IMR-90 (cell line): ENCODE results near the gene CADM2. TPM values are rescaled to one million over a fixed set of nuclear protein-coding genes. Genes with fewer than 3 reads are reported as not detected.

Experiments used
- ATAC-seq: fragments of 200-7000 bp; cut with Tn5 transposase; 2 replicates; pipeline ENCODE4 v1.9.1; 2020; ENCODE audit warnings: low read depth, mild to moderate bottlenecking, moderate library complexity
- BruUV-seq: library from RNA; stranded (reverse); fragments of 400-500 nt; replicated peaks from 2 replicates; lab custom pipeline; 2021; lab: Mats Ljungman, UMichigan
- CTCF ChIA-PET: fragments of 300-600 bp; formaldehyde crosslinking; extraction: SDS; loops from one replicate; lab custom pipeline; 2021; ENCODE audit warnings: antibody characterized with exemption; lab: Yijun Ruan, JAX
- POLR2A ChIA-PET: fragments of 300-600 bp; sonication (Branson Sonifier 250); formaldehyde crosslinking; loops from one replicate; lab custom pipeline; 2022; ENCODE audit warnings: antibody characterized with exemption; ENCODE audit not compliant: unreplicated experiment; lab: Charles Lee
- DNase-seq: peaks from one replicate; pipeline ENCODE4 v3.0.0; 2013
- H2AFZ ChIP-seq: replicated peaks from 2 replicates; pipeline ENCODE3; 2013; ENCODE audit warnings: low read length, mild to moderate bottlenecking; ENCODE audit not compliant: poor library complexity
- H2AK5ac ChIP-seq: 2 replicates; pipeline ENCODE4 v1.6.1; 2013; ENCODE audit warnings: low read depth, low read length, inconsistent platforms
- H2AK9ac ChIP-seq: replicated peaks from 2 replicates; pipeline ENCODE3; 2013; ENCODE audit warnings: mild to moderate bottlenecking, low read depth, low read length, moderate library complexity; ENCODE audit not compliant: poor library complexity
- H2BK120ac ChIP-seq: 2 replicates; pipeline ENCODE4 v1.6.1; 2013; ENCODE audit warnings: low read depth, low read length, inconsistent platforms
- H2BK15ac ChIP-seq: 3 replicates; pipeline ENCODE4 v1.6.1; 2013; ENCODE audit warnings: low read depth, low read length, inconsistent platforms
- H2BK20ac ChIP-seq: 2 replicates; pipeline ENCODE4 v1.6.1; 2013; ENCODE audit warnings: low read depth, mild to moderate bottlenecking, inconsistent platforms, low read length, moderate library complexity
- H2BK5ac ChIP-seq: 2 replicates; pipeline ENCODE4 v1.6.1; 2013; ENCODE audit warnings: mild to moderate bottlenecking, low read depth, low read length, inconsistent platforms; ENCODE audit not compliant: poor library complexity, severe bottlenecking
- H3K14ac ChIP-seq: replicated peaks from 2 replicates; pipeline ENCODE4 v1.6.1; 2013; ENCODE audit warnings: low read depth, low read length, inconsistent platforms
- H3K18ac ChIP-seq: 2 replicates; pipeline ENCODE4 v1.6.1; 2013; ENCODE audit warnings: low read depth, low read length, control low read depth
- H3K23ac ChIP-seq: 2 replicates; pipeline ENCODE4 v1.6.1; 2013; ENCODE audit warnings: low read depth, low read length, inconsistent platforms
- H3K27ac ChIP-seq: 2 replicates; pipeline ENCODE4 v1.5.1; 2013; ENCODE audit warnings: mild to moderate bottlenecking, control low read depth, low read length; ENCODE audit not compliant: insufficient read depth
- H3K27me3 ChIP-seq: 2 replicates; pipeline ENCODE4 v1.6.1; 2013; ENCODE audit warnings: low read length; ENCODE audit not compliant: control insufficient read depth, insufficient read depth
- H3K36me3 ChIP-seq: 2 replicates; pipeline ENCODE4 v1.6.1; 2013; ENCODE audit warnings: low read length, mixed read lengths; ENCODE audit not compliant: control insufficient read depth, insufficient read depth
- H3K4ac ChIP-seq: 2 replicates; pipeline ENCODE4 v1.6.1; 2013; ENCODE audit warnings: low read depth, low read length, inconsistent platforms
- H3K4me1 ChIP-seq: 2 replicates; pipeline ENCODE4 v1.6.1; 2013; ENCODE audit warnings: low read length, mixed read lengths; ENCODE audit not compliant: control insufficient read depth, insufficient read depth
- H3K4me2 ChIP-seq: 2 replicates; pipeline ENCODE4 v1.6.1; 2013; ENCODE audit warnings: low read depth, mild to moderate bottlenecking, control low read depth, low read length, moderate library complexity
- H3K4me3 ChIP-seq: 2 replicates; pipeline ENCODE4 v1.5.1; 2013; ENCODE audit warnings: low read depth, mild to moderate bottlenecking, control low read depth, low read length, moderate library complexity; ENCODE audit not compliant: insufficient read depth
- H3K56ac ChIP-seq: 2 replicates; pipeline ENCODE4 v1.6.1; 2013; ENCODE audit warnings: low read length, inconsistent platforms; ENCODE audit not compliant: insufficient read depth; ENCODE audit errors: extremely low read depth
- H3K79me1 ChIP-seq, 2 experiments: 2 replicates each; pipeline ENCODE4 v1.6.1; 2013; ENCODE audit warnings: low read length in 2 of 2, inconsistent platforms in 1 of 2, low read depth in 1 of 2
- H3K9ac ChIP-seq: 2 replicates; pipeline ENCODE4 v1.6.1; 2013; ENCODE audit warnings: low read depth, low read length, control low read depth
- H3K9me1 ChIP-seq: 2 replicates; pipeline ENCODE4 v1.6.1; 2013; ENCODE audit warnings: low read length, inconsistent platforms; ENCODE audit not compliant: insufficient read depth
- H3K9me3 ChIP-seq: 2 replicates; pipeline ENCODE4 v1.6.1; 2013; ENCODE audit warnings: low read length; ENCODE audit not compliant: control insufficient read depth, insufficient read depth
- H4K20me1 ChIP-seq: 2 replicates; pipeline ENCODE4 v1.6.1; 2013; ENCODE audit warnings: low read length, inconsistent platforms; ENCODE audit not compliant: insufficient read depth
- H4K5ac ChIP-seq: 2 replicates; pipeline ENCODE4 v1.6.1; 2013; ENCODE audit warnings: mild to moderate bottlenecking, low read depth, low read length, control low read depth
- H4K8ac ChIP-seq, 2 experiments: 2 replicates each; pipeline ENCODE4 v1.6.1; 2013; ENCODE audit warnings: low read depth in 2 of 2, low read length in 2 of 2, control low read depth in 1 of 2, inconsistent platforms in 1 of 2
- H4K91ac ChIP-seq: 2 replicates; pipeline ENCODE4 v1.6.1; 2013; ENCODE audit warnings: low read depth, low read length, inconsistent platforms; ENCODE audit not compliant: insufficient read depth
- BHLHE40 ChIP-seq: fragments of 150-350 bp; IDR thresholded peaks from 2 replicates; pipeline ENCODE4 v1.6.1; 2016; ENCODE audit warnings: mild to moderate bottlenecking, low read depth, low read length
- CEBPB ChIP-seq: IDR thresholded peaks from 2 replicates; pipeline ENCODE4 v1.6.1; 2012; ENCODE audit warnings: low read depth, low read length, improper control_type of control experiment
- CHD1 ChIP-seq: IDR thresholded peaks from 2 replicates; pipeline ENCODE4 v1.6.1; 2012; ENCODE audit warnings: low read depth, low read length, improper control_type of control experiment
- CTCF ChIP-seq: conservative IDR thresholded peaks from 2 replicates; pipeline ENCODE4 v1.5.1; 2012; ENCODE audit warnings: mild to moderate bottlenecking, low read depth, low read length, improper control_type of control experiment
- ELK1 ChIP-seq: fragments of 150-350 bp; IDR thresholded peaks from 2 replicates; pipeline ENCODE4 v1.6.1; 2016; ENCODE audit warnings: low read depth, mild to moderate bottlenecking, low read length, moderate library complexity, borderline replicate concordance
- FOS ChIP-seq: fragments of 150-350 bp; IDR thresholded peaks from 2 replicates; pipeline ENCODE4 v1.6.1; 2016; ENCODE audit warnings: low read depth, low read length
- MAFK ChIP-seq: IDR thresholded peaks from 2 replicates; pipeline ENCODE4 v1.6.1; 2012; ENCODE audit warnings: low read depth, low read length, improper control_type of control experiment
- MAZ ChIP-seq: IDR thresholded peaks from 2 replicates; pipeline ENCODE4 v1.6.1; 2012; ENCODE audit warnings: low read depth, mild to moderate bottlenecking, low read length, improper control_type of control experiment, moderate library complexity, borderline replicate concordance
- MXI1 ChIP-seq: IDR thresholded peaks from 2 replicates; pipeline ENCODE4 v1.6.1; 2012; ENCODE audit warnings: low read depth, mild to moderate bottlenecking, low read length, moderate library complexity, borderline replicate concordance
- POLR2A ChIP-seq: IDR thresholded peaks from 2 replicates; pipeline ENCODE4 v1.6.1; 2012; ENCODE audit warnings: mild to moderate bottlenecking, low read depth, low read length
- RCOR1 ChIP-seq: IDR thresholded peaks from 2 replicates; pipeline ENCODE4 v1.6.1; 2012; ENCODE audit warnings: mild to moderate bottlenecking, low read length, improper control_type of control experiment; ENCODE audit not compliant: insufficient replicate concordance
- RFX5 ChIP-seq: IDR thresholded peaks from 2 replicates; pipeline ENCODE4 v1.8.0; 2012; ENCODE audit warnings: low read depth, mild to moderate bottlenecking, low read length, moderate library complexity
- SMC3 ChIP-seq: fragments of 150-350 bp; IDR thresholded peaks from 2 replicates; pipeline ENCODE4 v1.6.1; 2016; ENCODE audit warnings: low read depth, mild to moderate bottlenecking, antibody characterized with exemption, low read length, moderate library complexity
- USF2 ChIP-seq: fragments of 150-350 bp; IDR thresholded peaks from 2 replicates; pipeline ENCODE4 v1.6.1; 2017; ENCODE audit warnings: mild to moderate bottlenecking, antibody characterized with exemption, low read length, low read depth
- WGBS, 2 experiments: methylation state at CpG; one replicate each; pipeline versions ENCODE4 v1.1.5 to v1.1.7; 2013; ENCODE audit warnings: missing lambda C conversion rate in 2 of 2; ENCODE audit not compliant: insufficient read length in 1 of 2; ENCODE audit errors: extremely low coverage in 2 of 2; 5-methylcytosine and 5-hydroxymethylcytosine counted together
- dilution Hi-C: fragments of 300-500 bp; cut with HindIII; formaldehyde crosslinking; loops from one replicate; pipeline ENCODE4 v1.14.3; 2018; ENCODE audit warnings: low sequenced_read_pairs; ENCODE audit not compliant: unreplicated experiment
- in situ Hi-C: fragments of 300-500 bp; cut with MboI; formaldehyde crosslinking; loops from 3 replicates; pipeline ENCODE4 v1.14.3; 2019; ENCODE audit warnings: low sequenced_read_pairs, inconsistent platforms, mixed read lengths
- intact Hi-C: fragments of 100-400 bp; cut with micrococcal nuclease; formaldehyde crosslinking; loops from 2 replicates; pipeline ENCODE4 v1.10.0; 2022
- polyA plus RNA-seq, 3 experiments: library from polyadenylated mRNA; depleted of rRNA; stranded (reverse); fragments of >200 nt; gene quantifications; 2 replicates each; pipeline ENCODE4 v1.2.3, GENCODE V29; 2012; ENCODE audit warnings: low replicate concordance in 1 of 3
- total RNA-seq: library from RNA; depleted of rRNA; stranded (reverse); fragments of >200 nt; gene quantifications from 2 replicates; pipeline ENCODE4 v1.2.3, GENCODE V29; 2012

CADM2 gene
- total and polyA plus RNA-seq, 2 of the 4 experiments (the other 2 are of a cell fraction): not detected

GRCh38 chr3:85426121-85426520 lies 467.3 kb downstream of the CADM2 start:
- no peak overlapping the region for H3K14ac ChIP-seq
- no peaks in the 10 kb centered on the region for H3K9me3 ChIP-seq
- no peaks in the 10 kb centered on the region for H4K20me1 ChIP-seq
- POLR2A ChIA-PET: no interaction called here
- ATAC-seq: no peak
- no peaks in the 10 kb centered on the region for H3K79me1 ChIP-seq
- H4K8ac ChIP-seq: no peak overlapping the region
- no peaks in the 10 kb centered on the region for H3K27me3 ChIP-seq
- no peak overlapping the region for H3K56ac ChIP-seq
- H3K4me3 ChIP-seq: no peak overlapping the region
- no peak overlapping the region for H2BK120ac ChIP-seq
- TF ChIP-seq CHD1 (no peak), USF2 (no peak), MXI1 (no peak), CTCF (no peak), CEBPB (no peak), RCOR1 (no peak), MAFK (no peak), ELK1 (no peak), SMC3 (no peak), POLR2A (no peak), MAZ (no peak), FOS (no peak), RFX5 (no peak), BHLHE40 (no peak)
- CTCF ChIA-PET: no interaction called here
- H3K23ac ChIP-seq: no peak overlapping the region
- in situ Hi-C loops (no loop called here), intact Hi-C loops (no loop called here), dilution Hi-C loops (no loop called here)
- no CpG with 5 or more reads among the region's 4 CpGs for WGBS, 2 experiments
- H4K91ac ChIP-seq: no peak overlapping the region
- H2AK9ac ChIP-seq: no peak overlapping the region
- no peak overlapping the region for H2BK20ac ChIP-seq
- H3K27ac ChIP-seq: no peak overlapping the region
- no peak for DNase-seq
- no peak overlapping the region for H3K18ac ChIP-seq
- no peak overlapping the region for H2BK15ac ChIP-seq
- no peaks in the 10 kb centered on the region for H3K4me1 ChIP-seq
- no peak overlapping the region for H3K4ac ChIP-seq
- no peak overlapping the region for H2AFZ ChIP-seq
- no peak overlapping the region for H4K5ac ChIP-seq
- H3K4me2 ChIP-seq: no peak overlapping the region
- no peak overlapping the region for H2AK5ac ChIP-seq
- no peak overlapping the region for H2BK5ac ChIP-seq
- H3K9me1 ChIP-seq: no peaks in the 10 kb centered on the region
- BruUV-seq: no TSS peak
- H3K36me3 ChIP-seq: no peaks in the 10 kb centered on the region
- no peak overlapping the region for H3K9ac ChIP-seq
